Brain pericyte (primary cell): Measurements from ENCODE around the gene RAB18.
"Not testable (repeated sequence)": the region's sequence is repeated elsewhere in the genome, so short reads cannot be mapped to it uniquely, and the experiment has no call there.

ENCODE experiments used
- DNase-seq: peaks from one replicate; pipeline ENCODE4 v3.0.0-alpha.2; 2012; ENCODE audit warnings: low read depth, low spot score

RAB18 gene

DNA sequence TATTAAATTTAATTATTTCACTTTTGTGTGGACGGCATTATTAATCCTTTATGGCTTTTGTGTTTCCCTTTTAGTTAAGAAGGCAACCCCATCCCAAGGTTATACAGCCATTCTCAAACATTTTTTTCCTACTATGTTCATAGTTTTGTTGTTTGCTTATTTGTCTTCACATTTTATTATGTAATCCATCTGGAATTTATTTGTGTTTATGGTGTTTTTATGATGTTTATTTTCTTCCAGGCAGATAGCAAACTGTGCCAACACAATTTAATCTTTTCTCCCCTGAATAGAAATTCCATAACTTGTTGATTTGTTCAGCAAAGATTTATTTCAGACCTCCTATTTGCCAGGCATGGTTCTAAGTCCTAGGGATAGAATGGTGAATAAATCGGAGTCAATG lies 42.9 kb downstream of the RAB18 start:
- DNase-seq, result no peak

DNA sequence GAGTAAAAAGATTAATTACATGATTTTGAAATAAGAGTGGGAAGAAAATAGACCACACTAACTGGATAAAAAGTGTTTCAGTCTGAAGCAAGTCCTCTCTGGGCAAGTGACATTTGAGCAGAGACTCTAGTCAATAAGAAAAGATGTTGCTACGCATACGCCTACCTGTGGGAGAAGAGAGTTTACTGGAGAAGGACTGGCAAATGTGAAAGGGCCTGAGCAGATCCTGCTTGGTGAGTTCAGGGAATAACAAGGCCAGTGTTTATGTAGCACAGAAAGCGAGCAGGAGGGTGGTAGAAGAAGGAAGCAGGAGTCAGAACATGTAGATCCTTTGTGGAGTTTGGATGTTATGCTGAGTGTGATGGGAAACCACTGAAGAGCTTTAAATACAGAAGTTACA lies 43.4 kb downstream of the RAB18 start:
- DNase-seq, result no peak

DNA sequence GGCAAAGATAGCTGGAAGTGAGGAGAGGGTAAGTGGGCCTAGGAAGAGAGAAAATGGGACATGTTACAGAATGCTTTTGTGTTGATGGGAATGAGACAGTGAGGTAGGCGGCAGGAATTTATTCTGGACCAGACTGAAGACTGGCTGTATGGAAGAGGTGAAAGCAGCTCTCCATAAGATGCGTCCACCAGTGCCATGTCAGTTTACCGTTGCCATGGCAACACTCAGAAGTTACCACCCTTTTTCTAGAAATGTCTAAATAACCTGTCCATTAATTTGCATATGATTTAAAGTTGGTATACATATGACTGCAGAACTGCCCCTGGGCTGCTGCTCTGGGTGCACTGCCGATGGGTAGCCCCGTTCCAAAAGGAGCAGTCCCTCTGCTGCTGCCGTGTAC lies 46.7 kb downstream of the RAB18 start:
- DNase-seq, result no peak

GRCh38 chr10:27558612-27559020 lies 54.5 kb downstream of the RAB18 start:
- peak; percentile 7 for DNase-seq

DNA sequence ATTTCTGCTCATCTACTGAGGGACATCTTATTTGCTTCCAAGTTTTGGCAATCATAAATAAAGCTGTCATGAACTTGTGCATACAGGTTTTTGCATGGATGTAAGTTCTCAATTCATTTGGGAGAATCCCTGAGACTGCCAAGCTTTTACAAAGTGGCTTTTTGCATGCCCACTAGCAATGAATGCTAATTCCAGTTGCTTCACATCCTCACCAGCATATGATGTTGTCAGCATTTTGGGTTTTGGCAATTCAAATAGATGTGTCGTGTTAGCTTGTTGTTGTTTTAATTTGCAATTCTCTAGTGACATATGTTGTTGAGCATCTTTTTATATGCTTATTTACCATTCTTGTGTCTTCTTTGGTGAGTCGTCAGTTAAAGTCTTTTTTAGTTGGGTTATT lies 57.2 kb downstream of the RAB18 start:
- DNase-seq, result no peak

- DNase-seq, result no peak
Observed at GRCh38 chr10:27564398-27564797, 60.3 kb downstream of the RAB18 start.

- no peak for DNase-seq
Observed at GRCh38 chr10:27564880-27565279, 60.8 kb downstream of the RAB18 start.

DNA sequence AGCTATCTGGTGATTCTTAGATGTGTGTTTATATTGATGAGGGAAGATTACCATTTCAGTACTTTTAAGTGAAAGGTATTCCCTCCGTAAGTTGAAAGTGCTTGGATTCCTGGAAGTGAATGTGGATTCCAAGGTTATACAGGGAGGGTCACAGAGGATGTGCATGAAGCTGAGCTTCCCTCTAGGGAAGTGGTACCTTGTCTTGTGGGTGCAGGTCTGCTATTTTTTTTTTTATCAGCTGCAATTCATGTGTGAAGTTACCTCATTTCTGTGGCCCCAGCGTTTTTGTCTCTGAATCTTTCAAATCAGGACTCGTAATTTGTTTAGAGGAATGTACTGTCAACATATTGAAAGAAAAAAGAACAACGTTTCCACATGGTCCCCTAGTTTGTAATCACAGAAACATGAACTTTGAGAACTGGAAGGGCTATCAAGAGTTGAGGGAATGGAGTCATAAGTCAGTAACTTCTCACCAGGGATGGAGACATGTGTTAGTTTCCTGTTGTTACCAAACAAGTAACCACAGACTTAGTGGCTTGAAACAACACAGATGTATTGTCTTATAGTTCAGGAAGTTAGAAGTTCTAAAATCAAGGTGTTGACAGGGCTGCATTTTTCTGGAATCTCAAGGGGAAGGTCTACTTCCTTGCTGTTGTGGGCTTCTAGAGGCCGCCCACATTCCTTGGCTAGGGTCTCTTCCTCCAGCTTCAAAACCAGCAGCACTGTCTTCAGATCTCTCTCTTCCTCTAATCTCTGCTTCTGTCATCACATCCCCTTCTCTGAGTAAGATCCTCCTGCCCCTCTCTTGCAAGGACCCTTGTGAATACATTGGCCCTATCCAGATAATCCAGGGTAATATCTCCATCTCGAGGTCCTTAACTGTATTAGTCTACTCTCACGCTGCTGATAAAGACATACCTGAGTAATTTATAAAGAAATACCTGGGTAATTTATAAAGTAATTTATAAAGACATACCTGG lies 64.4 kb downstream of the RAB18 start:
- no peak for DNase-seq

DNA sequence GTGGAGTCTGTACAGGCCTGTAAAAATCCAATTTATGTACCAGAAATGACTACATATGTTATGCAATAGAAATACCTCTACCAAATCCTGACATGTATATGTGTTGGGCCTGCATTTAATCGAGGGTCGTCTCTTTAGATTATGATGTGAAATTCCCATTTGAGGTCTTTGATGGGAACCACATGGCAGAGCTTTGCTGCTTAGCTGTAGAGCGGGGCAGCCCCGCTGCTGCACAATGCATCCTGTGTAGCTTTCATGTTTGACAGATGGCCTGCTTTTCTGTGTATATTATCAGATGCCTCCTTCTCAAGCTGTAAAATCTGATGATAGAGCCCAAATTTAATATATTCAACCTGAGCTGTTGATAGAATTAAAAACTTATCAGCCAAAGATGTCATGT lies 65.8 kb downstream of the RAB18 start:
- no peak for DNase-seq

DNA sequence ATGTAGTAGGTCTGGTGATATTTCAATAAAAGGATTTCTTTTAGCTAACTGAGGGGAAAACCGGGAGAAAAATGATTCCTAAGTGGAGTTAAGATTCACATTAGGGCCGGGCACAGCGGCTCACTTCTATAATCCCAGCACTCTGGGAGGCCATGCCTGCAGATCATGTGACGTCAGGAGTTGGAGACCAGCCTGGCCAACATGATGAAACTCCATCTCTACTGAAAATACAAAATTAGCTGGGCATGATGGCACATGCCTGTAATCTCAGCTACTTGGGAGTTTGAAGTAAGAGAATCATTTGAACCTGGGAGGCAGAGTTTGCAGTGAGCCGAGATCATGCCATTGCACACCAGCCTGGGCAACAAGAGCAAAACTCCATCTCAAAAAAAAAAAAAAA lies 72.9 kb downstream of the RAB18 start:
- not testable (repeated sequence) for DNase-seq

- no peak for DNase-seq
Observed at GRCh38 chr10:27578316-27578715, 74.2 kb downstream of the RAB18 start.

DNA sequence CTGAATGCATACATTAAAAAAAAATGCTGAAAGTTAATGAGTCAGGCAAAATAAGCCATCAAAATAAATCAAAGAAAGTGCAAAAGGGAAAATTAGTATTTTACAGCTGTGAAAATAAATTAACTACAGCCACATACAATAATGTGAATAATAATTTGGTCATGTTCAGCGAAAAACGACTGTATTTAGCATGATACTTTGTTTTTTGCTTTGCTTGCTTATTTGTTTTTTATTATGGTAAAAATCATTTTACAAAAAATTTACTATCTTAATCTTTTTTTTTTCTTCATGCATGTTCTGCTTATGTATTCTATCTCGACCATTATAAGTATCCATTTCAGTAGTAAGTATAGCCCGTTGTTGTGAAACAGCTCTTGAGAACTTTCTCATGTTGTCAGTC lies 77.1 kb downstream of the RAB18 start:
- DNase-seq, result no peak

GRCh38 chr10:27584302-27584701 lies 80.2 kb downstream of the RAB18 start:
- no peak for DNase-seq
